CD14-positive monocyte (primary cell): ENCODE results near the gene USP3. TPM values are rescaled to one million over a fixed set of nuclear protein-coding genes. Genes with fewer than 3 reads are reported as not detected.

Experiments used
- DNase-seq, 3 donors: peaks; one replicate each; pipeline ENCODE4 v3.0.0-alpha.2; 2011 to 2022
- H2AFZ ChIP-seq: 2 replicates; pipeline ENCODE4 v1.6.0; 2012; ENCODE audit warnings: mild to moderate bottlenecking, low read depth, low read length, inconsistent platforms; ENCODE audit not compliant: insufficient read depth, poor library complexity, severe bottlenecking
- H3K27ac ChIP-seq, 2 donors: 1 replicate in 1 of 2; 2 replicates in 1 of 2; pipeline ENCODE4 v1.5.1; 2012 to 2013; ENCODE audit warnings: low read length in 2 of 2, control low read depth in 1 of 2, inconsistent platforms in 1 of 2, low read depth in 1 of 2, mild to moderate bottlenecking in 1 of 2
- H3K27me3 ChIP-seq, 2 donors: one replicate each; pipeline versions ENCODE4 v1.6.0 to v1.6.1; 2011 to 2013; ENCODE audit warnings: low read length in 2 of 2; ENCODE audit not compliant: control insufficient read depth in 2 of 2, insufficient read depth in 2 of 2
- H3K36me3 ChIP-seq, 2 donors: replicated peaks in 1 of 2; 1 replicate in 1 of 2; 2 replicates in 1 of 2; pipeline versions ENCODE4 v1.5.1 to v1.6.1; 2012 to 2013; ENCODE audit warnings: low read length in 2 of 2, control low read depth in 1 of 2, inconsistent platforms in 1 of 2, mild to moderate bottlenecking in 1 of 2; ENCODE audit not compliant: insufficient read depth in 2 of 2, control insufficient read depth in 1 of 2
- H3K4me1 ChIP-seq, 2 donors: 1 replicate in 1 of 2; 2 replicates in 1 of 2; pipeline versions ENCODE4 v1.5.1 to v1.6.1; 2012 to 2013; ENCODE audit warnings: low read length in 2 of 2, control low read depth in 1 of 2, inconsistent platforms in 1 of 2, mild to moderate bottlenecking in 1 of 2, moderate library complexity in 1 of 2; ENCODE audit not compliant: insufficient read depth in 2 of 2, control insufficient read depth in 1 of 2
- H3K4me2 ChIP-seq: replicated peaks from 2 replicates; pipeline ENCODE3; 2012; ENCODE audit warnings: low read length, moderate library complexity, mild to moderate bottlenecking; ENCODE audit not compliant: poor library complexity, severe bottlenecking; ENCODE audit errors: extremely low read depth
- H3K4me3 ChIP-seq, 3 experiments: fragments of 200-600 bp in 1 of 3; sonication (generic) in 1 of 3; replicated peaks in 1 of 3; 1 replicate in 2 of 3; 2 replicates in 1 of 3; pipeline ENCODE4 v1.5.1; 2011 to 2013; ENCODE audit warnings: low read length in 3 of 3, mild to moderate bottlenecking in 3 of 3, control low read depth in 2 of 3, low read depth in 2 of 3, inconsistent platforms in 1 of 3, moderate library complexity in 1 of 3
- H3K79me2 ChIP-seq: 2 replicates; pipeline ENCODE4 v1.6.0; 2012; ENCODE audit warnings: mild to moderate bottlenecking, control low read depth, inconsistent platforms, low read length, moderate library complexity; ENCODE audit not compliant: insufficient read depth
- H3K9ac ChIP-seq: 2 replicates; pipeline ENCODE4 v1.6.0; 2017; ENCODE audit warnings: low read length, mild to moderate bottlenecking; ENCODE audit not compliant: insufficient read depth, poor library complexity, severe bottlenecking
- H3K9me3 ChIP-seq, 2 donors: replicated peaks in 1 of 2; 1 replicate in 1 of 2; 2 replicates in 1 of 2; pipeline versions ENCODE4 v1.5.1 to v1.6.1; 2012 to 2013; ENCODE audit warnings: low read length in 2 of 2, control low read depth in 1 of 2; ENCODE audit not compliant: control insufficient read depth in 1 of 2, insufficient read depth in 1 of 2
- H4K20me1 ChIP-seq: 2 replicates; pipeline ENCODE4 v1.6.0; 2012; ENCODE audit warnings: mild to moderate bottlenecking, low read length, control low read depth, moderate library complexity; ENCODE audit not compliant: insufficient read depth
- H3K27ac Mint-ChIP-seq, 7 donors: one replicate each; pipeline ENCODE4 v1.8.0; 2020; ENCODE audit warnings: mild to moderate bottlenecking in 7 of 7, mixed read lengths in 7 of 7, moderate library complexity in 6 of 7, inconsistent platforms in 2 of 7
- H3K27me3 Mint-ChIP-seq, 3 donors: one replicate each; pipeline ENCODE4 v1.8.0; 2021 to 2022; ENCODE audit warnings: low read depth in 3 of 3, mild to moderate bottlenecking in 3 of 3, mixed read lengths in 3 of 3, moderate library complexity in 3 of 3, inconsistent platforms in 1 of 3
- H3K36me3 Mint-ChIP-seq, 2 donors: one replicate each; pipeline ENCODE4 v1.8.0; 2020; ENCODE audit warnings: mixed read lengths in 2 of 2, inconsistent platforms in 1 of 2, mild to moderate bottlenecking in 1 of 2
- H3K4me1 Mint-ChIP-seq: one replicate; pipeline ENCODE4 v1.8.0; 2020; ENCODE audit warnings: mild to moderate bottlenecking, mixed read lengths
- H3K4me3 Mint-ChIP-seq, 2 donors: one replicate each; pipeline ENCODE4 v1.8.0; 2020; ENCODE audit warnings: mild to moderate bottlenecking in 2 of 2, mixed read lengths in 2 of 2, moderate library complexity in 1 of 2
- H3K9me3 Mint-ChIP-seq, 7 donors: one replicate each; pipeline ENCODE4 v1.8.0; 2020 to 2022; ENCODE audit warnings: mixed read lengths in 7 of 7, mild to moderate bottlenecking in 6 of 7, moderate library complexity in 6 of 7, inconsistent platforms in 2 of 7
- WGBS: methylation state at CpG from one replicate; pipeline ENCODE4 v1.1.5; 2013; ENCODE audit warnings: missing lambda C conversion rate; ENCODE audit not compliant: insufficient coverage; 5-methylcytosine and 5-hydroxymethylcytosine counted together
- intact Hi-C, 2 donors: fragments of 100-400 bp; cut with micrococcal nuclease; formaldehyde crosslinking; loops; one replicate each; pipeline versions ENCODE4 v1.15.0 to v1.15.1; 2023
- polyA plus RNA-seq, 3 donors: library from polyadenylated mRNA; depleted of rRNA in 1 of 3; unstranded in 2 of 3; stranded (reverse) in 1 of 3; fragments of 300-500 nt in 2 of 3; fragments of >200 nt in 1 of 3; fragmentation: Illumina TruSeq in 2 of 3; gene quantifications; 1 replicate in 2 of 3; 2 replicates in 1 of 3; pipeline ENCODE4 v1.2.3, GENCODE V29; 2012 to 2021
- TF ChIP-seq, protein P1 (sequence below): fragments of 200-600 bp; IDR thresholded peaks from one replicate; pipeline ENCODE4 v1.8.0; 2022; ENCODE audit warnings: antibody characterized with exemption, mild to moderate bottlenecking

Gene USP3
- polyA plus RNA-seq, 3 donors = 91.4 to 167 (median 122) TPM

DNA sequence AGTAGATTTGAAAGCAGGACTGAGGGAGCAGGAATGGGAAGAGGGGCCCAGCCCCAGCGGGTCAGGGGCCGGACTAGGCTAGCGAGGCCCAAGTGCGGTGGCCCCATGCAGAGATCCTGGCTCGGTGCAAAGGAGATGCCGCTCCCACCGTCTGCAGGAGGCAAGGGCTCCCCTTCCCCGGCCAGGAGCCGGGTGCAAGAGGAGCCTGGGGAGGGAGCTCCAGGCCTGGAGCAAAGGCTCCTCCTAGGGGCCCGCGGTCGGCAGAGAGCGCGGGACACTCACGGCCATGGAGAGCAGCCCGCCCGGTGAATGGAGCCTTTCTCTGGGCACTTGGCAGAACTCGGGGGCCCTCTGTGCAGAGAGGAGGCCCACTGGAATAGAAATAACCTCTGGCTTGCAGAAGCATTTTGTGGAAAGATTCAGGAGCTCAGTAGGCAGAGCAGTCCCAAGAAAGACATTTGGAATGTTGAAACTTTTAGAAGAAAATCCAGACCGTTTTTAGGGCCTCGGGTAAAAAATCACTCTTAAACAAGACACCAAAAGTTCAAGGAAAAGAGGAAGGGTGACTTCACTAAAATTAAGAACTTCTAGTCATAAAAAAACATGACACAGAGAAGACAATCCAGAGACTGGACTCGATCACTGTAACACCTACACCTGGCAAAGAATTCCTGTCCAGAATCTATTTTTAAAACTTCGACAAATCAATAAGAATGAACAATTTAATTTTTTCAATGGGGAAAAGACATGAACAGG lies 43.0 kb upstream of the USP3 start:
- Histone ChIP-seq H2AFZ (no peak overlapping the region), H3K9me3 (peaks cover 0 to 6% of the 10 kb centered on the region in 2 donors)

DNA sequence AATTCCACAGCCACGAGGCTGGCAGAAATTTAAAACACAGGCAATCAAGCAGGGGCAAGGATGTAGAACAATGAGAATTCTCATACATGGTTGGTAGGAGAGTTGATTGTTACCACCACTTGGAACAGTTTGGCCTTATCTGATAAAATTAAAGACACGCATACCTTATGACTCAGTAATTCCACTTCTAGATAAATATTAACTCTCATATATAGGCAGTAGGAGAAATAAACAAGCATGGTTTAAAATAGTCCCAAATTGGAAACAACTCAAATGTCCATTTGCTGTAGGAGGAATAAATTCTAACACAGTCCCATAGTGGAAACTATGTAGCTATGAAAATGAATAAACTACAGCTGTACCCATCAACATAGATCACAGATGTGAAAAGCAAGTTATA lies 42.3 kb upstream of the USP3 start:
- Histone ChIP-seq H3K36me3 (no peaks in the 10 kb centered on the region), H3K27me3 (no peaks in the 10 kb centered on the region), H3K27ac (no peak overlapping the region), H4K20me1 (no peaks in the 10 kb centered on the region), H3K9me3 (peaks cover 0 to 6% of the 10 kb centered on the region in 2 donors), H3K79me2 (peaks cover 10% of the 10 kb centered on the region), H3K4me1 (peaks cover 14 to 19% of the 10 kb centered on the region in 2 donors), H3K9ac (no peak overlapping the region), H3K4me2 (no peak overlapping the region), H3K4me3 (no peak overlapping the region), H2AFZ (no peak overlapping the region)
- H3K9me3 Mint-ChIP-seq = peaks cover 3 to 17% (median 9%) of the 10 kb centered on the region in 7 donors
- no peak overlapping the region for H3K27ac Mint-ChIP-seq
- TF ChIP-seq, protein P1, sequence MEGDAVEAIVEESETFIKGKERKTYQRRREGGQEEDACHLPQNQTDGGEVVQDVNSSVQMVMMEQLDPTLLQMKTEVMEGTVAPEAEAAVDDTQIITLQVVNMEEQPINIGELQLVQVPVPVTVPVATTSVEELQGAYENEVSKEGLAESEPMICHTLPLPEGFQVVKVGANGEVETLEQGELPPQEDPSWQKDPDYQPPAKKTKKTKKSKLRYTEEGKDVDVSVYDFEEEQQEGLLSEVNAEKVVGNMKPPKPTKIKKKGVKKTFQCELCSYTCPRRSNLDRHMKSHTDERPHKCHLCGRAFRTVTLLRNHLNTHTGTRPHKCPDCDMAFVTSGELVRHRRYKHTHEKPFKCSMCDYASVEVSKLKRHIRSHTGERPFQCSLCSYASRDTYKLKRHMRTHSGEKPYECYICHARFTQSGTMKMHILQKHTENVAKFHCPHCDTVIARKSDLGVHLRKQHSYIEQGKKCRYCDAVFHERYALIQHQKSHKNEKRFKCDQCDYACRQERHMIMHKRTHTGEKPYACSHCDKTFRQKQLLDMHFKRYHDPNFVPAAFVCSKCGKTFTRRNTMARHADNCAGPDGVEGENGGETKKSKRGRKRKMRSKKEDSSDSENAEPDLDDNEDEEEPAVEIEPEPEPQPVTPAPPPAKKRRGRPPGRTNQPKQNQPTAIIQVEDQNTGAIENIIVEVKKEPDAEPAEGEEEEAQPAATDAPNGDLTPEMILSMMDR = no peak
- peaks cover 0 to 1% (median 1%) of the 10 kb centered on the region in 3 donors for H3K27me3 Mint-ChIP-seq
- no peaks in the 10 kb centered on the region for H3K36me3 Mint-ChIP-seq
- intact Hi-C loops = loop anchor here in 1 of 2 donors (10.0 kb wide), 1 partner anchor 63 kb away; no protein-coding TSS in a partner anchor
- no peak overlapping the region for H3K4me3 Mint-ChIP-seq
- WGBS = no CpG with 5 or more reads among the region's 2 CpGs
- no peak for DNase-seq
- H3K4me1 Mint-ChIP-seq = peaks cover 25% of the 10 kb centered on the region

More for the DNA sequence above, 43.0 kb upstream of the USP3 start:
- no peak overlapping the region for H3K27ac Mint-ChIP-seq
- Histone ChIP-seq H3K4me1 (peaks cover 11 to 15% of the 10 kb centered on the region in 2 donors), H3K79me2 (peaks cover 3% of the 10 kb centered on the region), H3K4me3 (no peak overlapping the region), H3K36me3 (no peaks in the 10 kb centered on the region), H4K20me1 (no peaks in the 10 kb centered on the region), H3K9ac (no peak overlapping the region), H3K27ac (no peak overlapping the region), H3K4me2 (no peak overlapping the region), H3K27me3 (no peaks in the 10 kb centered on the region)
- no peak overlapping the region for H3K4me3 Mint-ChIP-seq
- peaks cover 3 to 17% (median 9%) of the 10 kb centered on the region in 7 donors for H3K9me3 Mint-ChIP-seq
- peaks cover 21% of the 10 kb centered on the region for H3K4me1 Mint-ChIP-seq
- H3K27me3 Mint-ChIP-seq = peaks cover 0 to 1% (median 1%) of the 10 kb centered on the region in 3 donors
- intact Hi-C loops = loop anchor here in 1 of 2 donors (10.0 kb wide), 1 partner anchor 63 kb away; no protein-coding TSS in a partner anchor
- TF ChIP-seq, protein P1 = no peak
- 89% methylated on average over 16 of the region's 22 CpGs for WGBS
- DNase-seq = no peak
- H3K36me3 Mint-ChIP-seq = no peaks in the 10 kb centered on the region
